GM12878 (cell line): ENCODE data around the gene COX5A.

ENCODE experiments used
- NFYA ChIP-seq: IDR thresholded peaks from 2 replicates; pipeline ENCODE4 v1.6.1; 2011; ENCODE audit warnings: low read depth, mild to moderate bottlenecking, low read length, improper control_type of control experiment, borderline replicate concordance
- PAX5 ChIP-seq: IDR thresholded peaks from 2 replicates; pipeline ENCODE4 v1.6.1; 2011; ENCODE audit warnings: low read depth, low read length, borderline replicate concordance
- POLR2A ChIP-seq: IDR thresholded peaks from 2 replicates; pipeline ENCODE4 v1.6.1; 2011; ENCODE audit warnings: low read depth, mild to moderate bottlenecking, low read length
- POLR2AphosphoS5 ChIP-seq: IDR thresholded peaks from 2 replicates; pipeline ENCODE4 v1.6.1; 2011; ENCODE audit warnings: mild to moderate bottlenecking, low read length, inconsistent platforms
- TAF1 ChIP-seq: IDR thresholded peaks from 2 replicates; pipeline ENCODE4 v1.6.1; 2011; ENCODE audit warnings: mild to moderate bottlenecking, low read depth, low read length, borderline replicate concordance
- TF ChIP-seq, protein P1 (sequence below): fragments of 450-650 bp; IDR thresholded peaks from 2 replicates; pipeline ENCODE4 v1.6.1; 2017; ENCODE audit warnings: low read depth, mild to moderate bottlenecking, moderate library complexity

DNA sequence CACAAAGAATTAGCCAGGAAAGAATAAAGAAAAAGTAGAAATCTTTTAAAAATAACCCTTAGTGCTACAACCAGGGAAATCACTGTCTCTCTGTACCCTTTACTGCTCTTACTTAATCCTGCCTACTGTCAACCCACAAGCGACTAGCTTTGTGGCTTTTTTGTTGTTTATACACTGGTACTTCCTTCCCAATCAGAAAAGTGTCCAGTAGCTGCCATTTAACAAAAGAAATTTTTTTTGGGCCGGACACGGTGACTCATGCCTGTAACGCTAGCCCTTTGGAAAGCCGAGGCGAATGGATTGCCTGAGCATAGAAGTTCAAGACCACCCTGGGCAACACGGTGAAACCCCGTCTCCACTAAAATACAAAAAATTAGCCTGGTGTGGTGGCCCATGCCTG lies 17.4 kb downstream of the COX5A start:
- no peak for TF ChIP-seq TAF1
- no peak for TF ChIP-seq POLR2AphosphoS5
- TF ChIP-seq, protein P1, sequence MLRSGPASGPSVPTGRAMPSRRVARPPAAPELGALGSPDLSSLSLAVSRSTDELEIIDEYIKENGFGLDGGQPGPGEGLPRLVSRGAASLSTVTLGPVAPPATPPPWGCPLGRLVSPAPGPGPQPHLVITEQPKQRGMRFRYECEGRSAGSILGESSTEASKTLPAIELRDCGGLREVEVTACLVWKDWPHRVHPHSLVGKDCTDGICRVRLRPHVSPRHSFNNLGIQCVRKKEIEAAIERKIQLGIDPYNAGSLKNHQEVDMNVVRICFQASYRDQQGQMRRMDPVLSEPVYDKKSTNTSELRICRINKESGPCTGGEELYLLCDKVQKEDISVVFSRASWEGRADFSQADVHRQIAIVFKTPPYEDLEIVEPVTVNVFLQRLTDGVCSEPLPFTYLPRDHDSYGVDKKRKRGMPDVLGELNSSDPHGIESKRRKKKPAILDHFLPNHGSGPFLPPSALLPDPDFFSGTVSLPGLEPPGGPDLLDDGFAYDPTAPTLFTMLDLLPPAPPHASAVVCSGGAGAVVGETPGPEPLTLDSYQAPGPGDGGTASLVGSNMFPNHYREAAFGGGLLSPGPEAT = no peak
- TF ChIP-seq NFYA = no peak
- TF ChIP-seq PAX5 = no peak
- TF ChIP-seq POLR2A = no peak
